GM21390 (cell line): ENCODE data around the gene STAT5B.
"Not testable (repeated sequence)": the region's sequence is repeated elsewhere in the genome, so short reads cannot be mapped to it uniquely, and the experiment has no call there.

Experiments
- ATAC-seq: cut with Tn5 transposase; IDR thresholded peaks from one replicate; pipeline ENCODE4 v1.9.1; 2021; ENCODE audit not compliant: unreplicated experiment

Gene STAT5B

DNA sequence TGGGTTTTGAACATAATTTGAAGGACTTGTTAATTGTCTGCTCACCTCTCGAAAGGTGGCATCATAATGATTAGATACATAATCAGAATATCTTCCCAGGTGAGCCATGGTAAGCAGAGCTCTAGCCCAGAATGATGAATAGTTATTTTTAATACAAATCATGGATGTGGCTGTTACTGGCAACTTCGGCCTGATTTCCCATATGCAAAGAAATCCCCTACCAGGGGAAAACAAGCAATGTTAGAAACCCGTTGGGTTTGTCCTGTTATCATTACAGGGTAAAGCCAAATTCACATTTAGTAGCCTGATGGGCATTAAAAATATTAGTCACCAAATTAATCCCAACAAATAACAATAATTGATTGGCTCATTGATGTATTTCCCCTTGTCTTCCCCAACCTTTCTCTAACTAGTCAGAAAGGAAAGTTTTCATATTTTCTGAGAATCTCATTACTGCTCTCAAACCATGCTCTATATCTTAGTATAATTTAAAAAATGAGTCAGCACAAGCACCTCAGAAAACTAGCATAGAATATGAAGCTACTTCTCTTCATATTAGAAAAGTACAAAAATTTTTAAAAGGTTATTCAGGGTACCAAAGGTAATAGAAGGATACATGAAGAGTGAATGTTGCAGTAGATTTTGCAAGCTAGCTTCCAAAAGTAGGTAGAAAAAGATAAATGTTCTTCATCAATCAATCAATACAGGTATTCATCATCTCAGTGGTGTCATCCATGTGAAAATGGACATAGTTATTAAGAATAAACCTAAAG lies 5.0 kb downstream of the STAT5B start:
- ATAC-seq: no peak

DNA sequence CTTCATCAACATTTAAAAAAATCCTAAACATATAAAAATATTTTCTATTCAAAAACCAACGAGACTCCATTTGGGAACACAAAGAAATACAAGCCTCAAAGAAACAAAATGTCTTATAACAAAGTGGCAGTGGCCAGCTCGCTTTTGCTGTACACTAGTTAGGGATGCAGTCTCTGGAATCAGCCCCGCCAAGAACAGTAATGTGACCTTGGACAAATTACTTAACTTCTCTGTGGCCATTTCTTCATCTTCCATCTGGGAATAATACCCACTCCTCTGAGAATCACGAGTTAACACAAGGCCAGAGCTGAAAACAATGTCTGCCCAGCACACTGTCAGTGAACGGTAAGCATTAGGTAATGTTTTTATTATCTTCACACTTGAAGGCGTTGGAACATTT lies 5.6 kb downstream of the STAT5B start:
- ATAC-seq: no peak

DNA sequence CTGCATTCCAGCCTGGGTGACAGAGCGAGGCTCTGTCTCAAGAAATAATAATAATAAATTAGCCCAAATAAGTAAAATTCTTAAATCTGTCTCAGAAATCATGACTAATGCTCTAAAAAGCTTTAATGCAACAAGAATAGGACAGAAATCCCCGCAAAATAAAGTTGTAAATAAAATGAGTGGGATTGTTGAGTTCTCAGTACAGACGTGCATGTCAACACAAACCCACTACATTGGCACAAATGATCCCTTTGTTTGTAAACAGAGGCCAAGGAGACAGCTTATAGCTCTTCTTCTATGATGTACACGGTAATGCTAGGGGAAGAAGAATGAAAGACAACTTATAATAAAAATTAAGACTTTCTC lies 6.0 kb downstream of the STAT5B start:
- ATAC-seq: no peak

DNA sequence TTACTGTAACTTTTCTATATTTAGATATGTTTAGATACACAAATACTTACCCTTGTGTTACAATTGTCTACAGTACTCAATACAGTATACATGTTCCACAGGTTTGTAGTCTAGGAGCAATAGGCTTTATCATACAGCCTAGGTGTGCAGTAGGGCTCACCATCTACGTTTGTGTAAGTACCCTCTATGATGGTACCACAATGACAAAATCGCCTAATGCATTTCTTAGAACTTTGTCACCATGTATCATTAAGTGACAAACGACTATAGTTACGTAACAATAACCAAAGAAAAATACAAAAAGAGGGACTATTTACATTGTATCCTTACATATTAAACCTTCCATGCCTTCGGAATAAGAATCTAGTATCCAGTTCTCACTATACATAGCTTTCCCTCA lies 8.0 kb downstream of the STAT5B start:
- ATAC-seq: no peak

DNA sequence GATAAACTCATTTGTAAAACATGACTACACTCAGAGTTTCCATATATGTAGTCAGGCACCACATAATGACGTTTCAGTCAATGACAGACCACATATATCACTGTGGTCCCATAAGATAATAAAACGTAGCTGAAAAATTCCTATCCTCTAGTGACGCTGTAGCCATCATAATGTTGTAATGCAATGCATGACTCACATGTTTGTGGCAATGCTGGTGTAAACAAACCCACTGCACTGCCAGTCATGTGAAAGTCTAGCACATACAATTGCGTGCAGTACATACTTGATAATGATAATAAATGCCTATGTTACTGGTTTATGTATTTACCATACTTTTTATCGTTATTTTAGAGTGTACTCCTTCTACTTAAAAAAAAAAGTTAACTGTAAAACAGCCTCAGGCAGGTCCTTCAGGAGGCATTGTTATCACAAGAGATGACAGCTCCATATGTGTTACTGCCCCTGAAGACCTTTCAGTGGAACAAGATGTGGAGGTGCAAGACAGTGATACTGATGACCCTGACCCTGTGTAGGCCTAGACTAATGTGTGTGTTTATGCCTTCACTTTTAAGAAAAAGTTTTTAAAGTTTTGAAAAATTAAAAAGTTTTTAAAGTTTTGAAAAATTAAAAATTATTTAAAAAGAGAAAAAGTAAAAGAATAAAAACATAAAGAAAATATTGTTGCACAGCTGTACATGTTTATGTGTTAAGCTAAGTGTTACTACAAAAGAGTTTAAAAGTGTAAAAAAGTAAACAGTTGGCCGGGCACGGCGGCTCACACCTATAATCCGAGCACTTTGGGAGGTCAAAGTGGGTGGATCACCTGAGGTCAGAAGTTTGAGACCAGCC lies 9.0 kb downstream of the STAT5B start:
- no peak for ATAC-seq

DNA sequence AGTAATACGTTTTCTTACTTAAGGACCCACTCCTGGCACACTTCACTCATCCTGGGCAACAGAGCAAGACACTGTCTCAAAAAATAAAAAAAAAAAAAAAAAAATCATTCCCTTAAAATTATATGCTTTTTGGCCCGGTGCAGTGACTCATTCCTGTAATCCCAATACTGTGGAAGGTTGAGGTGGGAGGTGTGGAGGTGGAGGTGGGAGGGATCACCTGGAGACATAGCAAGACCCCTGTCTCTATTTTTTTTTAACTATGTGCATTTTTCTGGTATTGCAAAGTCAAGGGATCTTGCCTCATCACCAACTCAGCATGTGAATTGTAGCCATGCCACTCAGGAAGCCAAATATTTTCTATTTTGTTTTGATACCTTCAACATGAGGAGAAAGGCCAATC lies 9.7 kb downstream of the STAT5B start:
- no peak for ATAC-seq

DNA sequence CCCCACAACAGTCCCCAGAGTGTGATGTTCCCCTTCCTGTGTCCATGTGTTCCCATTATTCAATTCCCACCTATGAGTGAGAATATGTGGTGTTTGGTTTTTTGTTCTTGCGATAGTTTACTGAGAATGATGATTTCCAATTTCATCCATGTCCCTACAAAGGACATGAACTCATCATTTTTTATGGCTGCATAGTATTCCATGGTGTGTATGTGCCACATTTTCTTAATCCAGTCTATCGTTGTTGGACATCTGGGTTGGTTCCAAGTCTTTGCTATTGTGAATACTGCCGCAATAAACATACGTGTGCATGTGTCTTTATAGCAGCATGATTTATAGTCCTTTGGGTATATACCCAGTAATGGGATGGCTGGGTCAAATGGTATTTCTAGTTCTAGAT lies 11.8 kb downstream of the STAT5B start:
- not testable (repeated sequence) for ATAC-seq

DNA sequence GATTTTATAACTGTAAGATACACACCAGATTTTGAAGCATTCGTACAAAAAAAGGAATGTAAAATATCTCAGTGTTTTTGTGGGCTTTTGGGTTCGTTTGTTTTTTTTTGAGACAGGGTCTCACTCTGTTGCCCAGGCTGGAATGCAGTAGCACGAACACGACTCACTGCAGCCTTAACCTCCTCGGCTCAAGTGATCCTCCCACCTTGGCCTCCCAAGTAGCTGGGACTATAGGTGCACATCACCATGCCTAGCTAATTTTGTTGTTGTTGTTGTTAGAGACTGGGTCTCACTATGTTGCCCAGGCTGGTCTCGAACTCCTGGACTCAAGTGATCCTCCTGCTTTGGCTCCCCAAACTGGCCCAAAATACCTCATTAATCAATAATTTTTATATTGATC lies 15.9 kb downstream of the STAT5B start:
- no peak for ATAC-seq

DNA sequence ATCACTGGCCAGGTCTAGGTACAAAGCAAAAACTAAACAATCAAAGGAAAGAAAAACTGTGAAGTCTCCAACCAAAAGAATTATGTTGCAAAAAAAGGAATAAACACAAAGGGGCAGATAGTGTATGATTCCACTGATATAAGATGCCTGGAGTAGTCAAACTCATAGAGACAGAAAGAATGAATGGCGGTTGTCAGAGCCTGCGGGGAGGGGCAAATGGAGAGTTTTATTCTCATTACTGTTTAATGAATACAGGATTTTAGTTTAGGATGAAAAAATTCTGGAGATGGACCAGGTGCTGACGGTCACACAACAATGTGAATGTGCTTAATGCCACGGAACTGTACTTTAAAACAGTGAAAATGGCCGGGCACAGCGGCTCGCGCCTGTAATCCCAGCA lies 20.7 kb downstream of the STAT5B start:
- no peak for ATAC-seq

DNA sequence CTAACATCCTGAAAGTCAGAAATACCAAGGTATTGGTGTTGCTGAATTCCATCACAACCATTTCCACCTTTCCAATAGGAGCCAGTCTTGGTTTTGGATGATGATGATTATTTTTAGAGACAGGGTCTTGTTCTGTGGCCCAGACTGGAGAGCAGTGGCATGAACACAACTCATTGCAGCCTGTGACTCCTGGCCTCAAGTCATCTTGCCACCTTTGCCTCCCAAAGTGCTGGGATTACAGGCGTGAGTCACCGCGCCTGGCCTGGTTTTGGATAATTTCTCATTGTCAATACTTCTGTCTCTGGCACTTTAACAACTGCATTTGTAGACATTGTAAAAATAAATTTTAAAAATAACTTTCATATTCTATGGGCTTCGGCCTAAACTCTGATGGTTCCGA lies 22.6 kb downstream of the STAT5B start:
- ATAC-seq: no peak

DNA sequence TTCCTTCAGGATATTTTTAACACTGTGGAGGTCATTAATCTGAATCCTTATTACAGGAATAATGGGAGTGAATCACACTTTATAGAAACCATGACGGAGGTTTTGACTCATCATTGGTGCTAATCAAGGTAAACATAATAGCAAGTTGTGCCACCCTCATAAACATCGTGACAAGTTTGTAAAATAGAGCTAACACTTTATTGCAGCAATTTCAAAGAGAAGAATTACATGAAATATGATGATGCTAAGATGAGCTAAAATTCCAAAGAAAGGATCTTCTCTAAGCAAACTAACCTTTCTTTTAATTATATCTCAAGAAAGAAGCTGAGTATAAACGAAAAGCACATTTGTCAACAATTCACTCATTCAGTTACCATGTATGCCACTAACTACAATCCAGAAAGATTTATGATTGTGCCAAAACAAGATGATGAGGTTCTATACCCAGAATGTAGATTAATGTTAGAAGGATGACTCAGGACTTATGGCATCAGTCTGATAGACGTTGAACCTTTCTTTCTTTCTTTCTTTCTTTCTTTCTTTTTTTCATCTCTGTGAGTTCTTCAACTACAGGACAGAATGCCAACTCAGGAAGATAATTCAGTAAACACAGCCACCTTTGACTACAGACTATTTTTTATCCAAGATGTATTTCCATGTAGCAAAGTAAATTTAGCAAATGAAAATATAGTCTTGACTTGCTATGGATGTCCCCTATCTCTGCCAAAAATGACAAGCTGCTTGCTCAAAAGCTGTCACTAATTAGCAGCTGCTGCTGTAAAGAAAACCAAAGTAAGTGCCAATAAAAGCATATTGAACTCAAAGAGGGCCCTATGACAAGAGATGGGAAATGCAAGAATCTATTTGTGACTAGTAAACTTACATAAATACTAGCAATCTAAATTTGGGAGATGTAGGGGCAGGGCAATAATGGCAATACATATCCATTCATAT lies 23.3 kb downstream of the STAT5B start:
- no peak for ATAC-seq

DNA sequence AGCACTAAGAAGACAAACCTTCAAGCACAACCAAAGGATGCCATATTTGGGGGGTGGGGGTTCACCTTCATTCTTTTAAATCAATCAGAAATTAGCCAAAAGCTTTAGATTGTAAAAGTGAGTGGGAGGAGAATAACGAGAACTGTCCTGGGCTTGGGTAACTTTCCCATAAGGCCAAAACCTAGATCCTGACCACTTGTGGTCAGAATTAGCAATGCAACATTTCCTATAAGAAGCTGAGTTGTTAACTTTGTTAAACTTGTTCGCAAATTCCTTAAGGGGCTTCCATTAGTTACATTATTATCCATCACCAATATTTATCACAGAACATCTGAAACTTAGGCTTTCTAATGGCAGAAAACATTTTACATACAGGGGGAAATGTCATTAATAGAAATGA lies 25.1 kb downstream of the STAT5B start:
- ATAC-seq: no peak

DNA sequence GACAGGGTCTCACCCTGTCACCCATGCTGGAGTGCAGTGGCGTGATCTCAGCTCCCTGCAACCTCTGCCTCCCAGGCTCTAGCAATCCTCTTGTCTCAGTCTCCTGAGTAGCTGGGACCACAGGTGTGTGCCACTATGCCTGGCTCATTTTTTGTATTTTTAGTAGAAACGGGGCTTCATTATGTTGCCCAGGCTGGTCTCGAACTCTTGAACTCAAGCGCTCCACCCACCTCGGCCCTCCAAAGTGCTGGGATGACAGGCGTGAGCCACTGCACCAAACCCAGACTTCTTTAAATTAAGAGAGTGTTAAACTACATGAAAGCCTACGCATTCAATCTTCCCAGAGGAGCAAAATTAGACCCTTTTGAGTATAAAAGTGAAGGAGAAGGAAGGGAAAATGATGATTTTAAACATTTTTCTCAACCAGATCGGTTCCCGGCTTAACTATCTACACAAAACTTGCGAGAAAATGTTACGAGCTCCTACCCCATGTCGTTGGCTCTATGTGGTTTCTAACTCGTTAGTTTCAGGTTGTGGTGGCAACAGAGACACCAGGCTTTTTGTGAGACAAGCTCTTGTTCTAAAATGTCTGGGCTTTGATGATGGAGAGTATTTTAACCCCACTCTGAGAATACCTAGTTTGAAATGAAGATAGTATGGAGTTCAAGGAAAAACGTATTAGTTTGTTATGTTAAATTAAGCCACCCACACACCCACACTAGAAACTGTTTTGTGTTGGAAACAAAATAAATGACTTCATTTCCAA lies 26.3 kb downstream of the STAT5B start:
- ATAC-seq: no peak

DNA sequence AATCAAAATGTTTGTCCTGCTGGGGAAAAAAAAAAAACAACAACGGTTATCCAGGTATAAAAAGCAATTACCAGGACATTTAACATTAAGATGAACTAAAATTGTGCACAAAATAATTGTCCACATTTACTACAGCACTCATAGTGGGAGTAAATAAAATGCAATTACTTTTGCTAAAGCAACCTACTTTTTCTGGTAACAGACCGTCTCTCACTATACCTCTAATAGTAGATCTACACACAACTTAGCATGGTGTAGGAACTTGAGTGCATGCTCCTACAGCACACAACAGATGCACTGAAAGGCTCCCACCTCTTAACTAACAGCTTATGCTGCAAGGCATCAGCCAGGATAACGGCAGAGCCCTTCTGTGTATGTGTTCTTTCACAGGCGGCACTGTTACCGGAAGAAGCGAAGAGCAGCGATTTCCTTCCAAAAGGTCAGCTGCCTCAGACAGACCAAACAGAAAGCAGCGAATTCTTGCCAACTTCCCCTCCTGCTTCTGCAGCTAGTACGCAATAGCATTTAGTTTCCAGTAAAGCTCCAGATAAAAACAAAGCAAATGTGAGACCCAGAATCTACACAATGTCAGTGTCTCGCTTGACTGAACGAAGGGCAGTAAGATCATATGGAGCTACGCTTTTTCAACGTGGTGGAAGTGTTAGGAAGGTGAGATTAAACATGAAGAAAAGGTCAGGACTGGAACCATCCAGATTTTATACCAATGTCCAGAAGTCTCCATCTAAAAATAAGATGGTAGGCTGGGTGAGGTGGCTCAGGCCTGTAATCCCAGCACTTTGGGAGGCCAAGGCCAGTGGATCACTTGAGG lies 27.6 kb downstream of the STAT5B start:
- ATAC-seq: peak; percentile 79

DNA sequence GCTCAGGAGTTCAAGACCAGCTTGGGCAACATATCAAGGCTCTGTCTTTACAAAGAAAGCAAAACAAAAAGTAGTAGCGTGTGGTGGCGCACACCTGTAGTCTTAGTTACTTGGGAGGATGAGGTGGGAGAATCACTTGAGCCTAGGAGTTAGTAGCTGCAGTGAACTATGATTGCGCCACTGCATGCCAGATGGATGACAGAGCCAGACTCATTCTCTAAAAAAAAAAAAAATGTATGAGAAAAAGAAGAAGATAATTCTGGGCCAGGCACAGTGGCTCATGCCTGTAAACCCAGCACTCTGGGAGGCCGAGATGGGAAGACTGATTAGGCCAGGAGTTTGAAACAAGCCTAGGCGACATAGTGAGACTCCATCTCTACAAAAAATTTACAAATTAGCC lies 28.5 kb downstream of the STAT5B start:
- ATAC-seq: no peak

DNA sequence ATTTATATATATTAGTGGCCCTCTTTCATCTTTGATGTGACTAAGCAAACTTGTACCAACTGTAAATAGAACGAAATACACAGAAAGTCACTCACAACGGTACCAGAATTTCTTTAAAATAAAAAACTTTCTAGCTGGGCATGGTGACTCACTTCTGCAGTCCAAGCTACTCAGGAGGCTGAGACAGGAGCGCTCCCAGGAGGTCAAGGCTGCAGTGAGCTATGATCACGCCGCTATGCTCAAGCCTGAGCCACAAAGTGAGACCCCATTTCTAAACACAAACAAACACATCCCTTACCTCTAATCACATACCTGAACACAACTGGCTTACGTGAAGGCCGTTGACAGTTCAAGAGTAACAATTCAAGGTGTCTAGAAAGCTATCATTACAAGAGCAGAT lies 29.7 kb downstream of the STAT5B start:
- no peak for ATAC-seq

DNA sequence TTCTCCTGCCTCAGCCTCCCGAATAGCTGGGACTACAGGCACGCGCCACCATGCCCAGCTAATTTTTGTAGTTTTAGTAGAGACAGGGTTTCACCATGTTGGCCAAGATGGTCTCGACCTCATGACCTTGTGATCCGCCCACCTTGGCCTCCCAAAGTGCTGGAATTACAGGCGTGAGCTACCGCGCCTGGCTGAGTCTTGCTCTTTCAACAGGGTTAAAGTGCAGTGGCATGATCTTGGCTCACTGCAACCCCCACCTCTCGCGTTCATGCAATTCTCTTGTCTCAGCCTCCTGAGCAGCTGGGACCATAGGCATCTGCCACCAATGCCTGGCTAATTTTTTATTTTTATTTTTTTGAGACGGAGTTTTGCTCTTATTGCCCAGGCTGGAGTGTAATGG lies 31.0 kb downstream of the STAT5B start:
- ATAC-seq: not testable (repeated sequence)

DNA sequence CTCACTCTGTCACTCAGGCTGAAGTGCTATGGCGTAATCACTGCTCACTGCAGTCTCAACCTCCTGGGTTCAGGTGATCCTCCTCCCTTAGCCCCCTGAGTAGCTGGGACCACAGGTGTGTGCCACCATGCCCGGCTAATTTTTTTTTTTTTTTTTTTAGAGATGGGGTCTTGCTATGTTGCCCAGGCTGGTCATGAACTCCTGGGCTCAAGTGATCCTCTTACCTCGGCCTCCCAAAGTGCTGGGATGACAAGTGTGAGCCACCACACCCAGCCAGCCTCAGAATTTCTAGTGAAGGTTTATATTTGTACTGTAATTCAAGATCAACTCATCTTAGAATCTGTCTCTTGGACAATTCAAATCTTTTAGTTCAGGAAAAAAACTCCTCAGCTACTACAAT lies 32.1 kb downstream of the STAT5B start:
- not testable (repeated sequence) for ATAC-seq

DNA sequence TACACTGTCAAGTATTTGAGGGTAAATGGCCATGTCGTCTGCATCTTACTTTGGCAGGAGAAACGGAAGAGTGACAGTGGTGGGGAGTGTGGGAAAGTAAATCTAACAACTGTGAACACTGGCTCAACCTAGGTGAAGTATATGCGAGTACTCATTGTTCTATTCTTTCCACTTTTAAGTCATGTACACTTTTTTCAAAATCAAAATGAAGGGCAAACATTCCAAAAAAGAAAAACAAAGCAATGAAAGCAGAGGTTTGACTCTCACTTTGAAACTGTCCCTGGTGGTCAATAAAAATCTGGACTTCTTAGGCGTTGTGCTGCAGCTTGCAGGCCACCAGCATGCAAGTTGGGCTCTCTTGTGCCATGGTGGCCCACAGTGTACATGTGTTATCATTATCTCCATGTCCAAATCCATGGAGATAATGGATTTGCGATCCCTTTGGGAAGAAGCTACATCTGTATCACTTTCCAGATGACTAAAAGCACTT lies 32.7 kb downstream of the STAT5B start:
- ATAC-seq: no peak

DNA sequence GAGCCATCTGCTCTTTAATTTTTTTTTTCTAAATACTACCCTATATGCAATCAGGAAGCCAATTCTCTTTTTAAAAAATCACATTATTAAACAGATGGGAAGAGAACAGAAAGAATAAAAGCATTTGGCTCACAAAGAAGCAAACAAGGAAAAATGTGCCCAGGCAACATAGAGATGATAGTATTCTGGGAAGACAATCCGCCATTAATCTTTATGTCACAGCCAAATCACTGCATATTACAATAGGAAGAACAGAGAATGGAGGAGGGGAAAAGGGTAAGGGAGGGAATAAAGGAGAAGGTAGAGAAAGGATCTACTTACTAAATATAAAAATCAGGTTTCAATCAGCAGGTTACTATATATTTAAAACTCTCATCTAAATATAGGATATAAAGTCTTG lies 34.3 kb downstream of the STAT5B start:
- ATAC-seq: no peak
